GM23338 (cell line): ENCODE results near the gene STEAP1. TPM values are rescaled to one million over a fixed set of nuclear protein-coding genes. Genes with fewer than 3 reads are reported as not detected.

Experiments
- ATAC-seq: fragments of 200-7000 bp; cut with Tn5 transposase; 3 replicates; pipeline ENCODE4 v1.9.1; 2020
- DNase-seq: peaks from one replicate; pipeline ENCODE4 v3.0.0-alpha.2; 2015; ENCODE audit warnings: low spot score
- H2AFZ ChIP-seq: fragments of 200-600 bp; sonication (generic); 2 replicates; pipeline ENCODE4 v1.8.0; 2016; ENCODE audit warnings: antibody characterized with exemption, mild to moderate bottlenecking, moderate library complexity
- H3F3A ChIP-seq: fragments of 200-600 bp; sonication (generic); replicated peaks from 2 replicates; pipeline ENCODE4 v1.8.0; 2017; ENCODE audit warnings: antibody characterized with exemption, mixed run types, low read depth
- H3K27ac ChIP-seq: fragments of 200-600 bp; sonication (generic); 2 replicates; pipeline ENCODE4 v1.6.1; 2016; ENCODE audit warnings: low read depth
- H3K27me3 ChIP-seq: fragments of 200-600 bp; sonication (generic); 2 replicates; pipeline ENCODE4 v1.8.0; 2016; ENCODE audit warnings: mild to moderate bottlenecking, mixed run types, moderate library complexity; ENCODE audit not compliant: insufficient read depth
- H3K36me3 ChIP-seq: fragments of 200-600 bp; sonication (generic); 2 replicates; pipeline ENCODE4 v1.8.0; 2016; ENCODE audit warnings: mild to moderate bottlenecking; ENCODE audit not compliant: insufficient read depth
- H3K4me1 ChIP-seq: fragments of 200-600 bp; sonication (generic); 2 replicates; pipeline ENCODE4 v1.8.0; 2016; ENCODE audit warnings: mild to moderate bottlenecking, moderate library complexity; ENCODE audit not compliant: insufficient read depth
- H3K4me2 ChIP-seq: fragments of 200-600 bp; sonication (generic); 2 replicates; pipeline ENCODE4 v1.7.1; 2017; ENCODE audit warnings: mixed run types
- H3K4me3 ChIP-seq: fragments of 200-600 bp; sonication (generic); 2 replicates; pipeline ENCODE4 v1.6.1; 2016; ENCODE audit warnings: mixed run types
- H3K79me2 ChIP-seq: fragments of 200-600 bp; sonication (generic); replicated peaks from 2 replicates; pipeline ENCODE4 v1.8.0; 2017; ENCODE audit warnings: mild to moderate bottlenecking; ENCODE audit not compliant: insufficient read depth
- H3K9me2 ChIP-seq: fragments of 200-600 bp; sonication (generic); 2 replicates; pipeline ENCODE4 v1.8.0; 2017; ENCODE audit not compliant: insufficient read depth
- H4K20me1 ChIP-seq: fragments of 200-600 bp; sonication (generic); replicated peaks from 2 replicates; pipeline ENCODE4 v1.8.0; 2017; ENCODE audit warnings: mild to moderate bottlenecking; ENCODE audit not compliant: insufficient read depth
- H3K27ac Mint-ChIP-seq: 2 replicates; pipeline ENCODE4 v1.8.0; 2020; ENCODE audit warnings: inconsistent platforms, mild to moderate bottlenecking, moderate library complexity, mixed read lengths
- H3K27me3 Mint-ChIP-seq: 3 replicates; pipeline ENCODE4 v1.8.0; 2022; ENCODE audit warnings: low read depth, mild to moderate bottlenecking, moderate library complexity, mixed read lengths, inconsistent platforms; ENCODE audit not compliant: insufficient read depth, poor library complexity
- H3K36me3 Mint-ChIP-seq: 3 replicates; pipeline ENCODE4 v1.8.0; 2021; ENCODE audit warnings: low read depth, mild to moderate bottlenecking, inconsistent platforms, moderate library complexity, mixed read lengths
- H3K4me1 Mint-ChIP-seq: 3 replicates; pipeline ENCODE4 v1.8.0; 2020; ENCODE audit warnings: mild to moderate bottlenecking, inconsistent platforms, mixed read lengths
- H3K4me3 Mint-ChIP-seq: 3 replicates; pipeline ENCODE4 v1.8.0; 2021; ENCODE audit warnings: moderate library complexity, mild to moderate bottlenecking, inconsistent platforms, mixed read lengths
- H3K9me3 Mint-ChIP-seq: 3 replicates; pipeline ENCODE4 v1.8.0; 2020; ENCODE audit warnings: moderate library complexity, mild to moderate bottlenecking, inconsistent platforms, mixed read lengths
- EZH2phosphoT487 ChIP-seq: fragments of 200-600 bp; sonication (generic); IDR thresholded peaks from one replicate; pipeline ENCODE4 v1.8.1; 2018; ENCODE audit warnings: antibody characterized with exemption; ENCODE audit not compliant: unreplicated experiment
- JUNB ChIP-seq: IDR thresholded peaks from one replicate; pipeline ENCODE4 v1.6.1; 2016; ENCODE audit warnings: antibody characterized with exemption; ENCODE audit not compliant: unreplicated experiment
- NANOG ChIP-seq: IDR thresholded peaks from 2 replicates; pipeline ENCODE4 v1.6.1; 2016; ENCODE audit warnings: antibody characterized with exemption, borderline replicate concordance
- STAT1 ChIP-seq: IDR thresholded peaks from one replicate; pipeline ENCODE4 v1.6.1; 2016; ENCODE audit warnings: antibody characterized with exemption; ENCODE audit not compliant: unreplicated experiment
- ZNF114 ChIP-seq: fragments of 250-450 bp; sonication (Bioruptor Pico); IDR thresholded peaks from 2 replicates; pipeline ENCODE4 v1.5.0; 2020; ENCODE audit warnings: mild to moderate bottlenecking, moderate library complexity
- polyA plus RNA-seq: library from polyadenylated mRNA; unstranded; fragments of >200 nt; fragmentation: Nextera tagmentation; extraction: Ambion mirVana; gene quantifications from 2 replicates; pipeline ENCODE4 v1.2.1, GENCODE V29; 2016
- total RNA-seq: library from RNA; depleted of rRNA; stranded (reverse); fragments of >200 nt; shearing (Covaris generic); gene quantifications from 2 replicates; pipeline ENCODE4 v1.2.3, GENCODE V29; 2014
- TF ChIP-seq, protein P1 (sequence below): IDR thresholded peaks from one replicate; pipeline ENCODE4 v1.6.1; 2018; ENCODE audit warnings: antibody characterized with exemption; ENCODE audit not compliant: unreplicated experiment
- TF ChIP-seq, protein P2 (sequence below), 2 experiments: fragments of 200-600 bp in 1 of 2; sonication (generic) in 1 of 2; conservative IDR thresholded peaks; 2 replicates each; pipeline versions ENCODE4 v1.5.1 to v1.6.1; 2016 to 2017; ENCODE audit warnings: antibody characterized with exemption in 2 of 2, low read depth in 2 of 2, mild to moderate bottlenecking in 2 of 2, moderate library complexity in 1 of 2
- TF ChIP-seq, protein P3 (sequence below): fragments of 250-450 bp; sonication (Bioruptor Pico); IDR thresholded peaks from 2 replicates; pipeline ENCODE4 v1.5.0; 2020; ENCODE audit warnings: mild to moderate bottlenecking, moderate library complexity

STEAP1 gene
- total and polyA plus RNA-seq, 2 experiments from 2014 or later = 14.7 to 14.9 TPM

DNA sequence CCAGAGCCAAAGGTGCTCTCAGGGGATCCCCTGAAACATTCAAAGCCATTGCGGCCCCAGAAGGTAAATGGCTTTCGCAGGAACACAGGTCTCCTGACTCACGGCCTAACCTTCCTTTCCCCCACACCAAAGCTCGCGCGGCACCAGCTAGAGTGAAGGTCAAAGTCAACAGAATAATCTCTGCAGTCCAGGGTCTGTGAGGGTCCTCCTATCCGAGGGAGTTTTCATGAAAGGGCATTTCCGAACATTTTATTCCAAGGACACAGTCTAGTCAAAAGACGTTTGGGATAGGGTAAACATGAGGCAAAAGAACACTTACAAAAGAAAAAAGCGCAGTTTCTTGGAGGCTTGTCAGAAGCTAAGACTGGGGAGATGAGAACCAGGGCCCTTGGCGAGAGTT is 56.7 kb downstream of the STEAP1 start:
- no peaks in the 10 kb centered on the region for H3K9me2 ChIP-seq
- Mint-ChIP-seq H3K27ac (peak overlapping the region; percentile 78), H3K4me3 (no peak overlapping the region; the same call in 2 of the 3 replicates), H3K9me3 (no peaks in the 10 kb centered on the region), H3K36me3 (no peaks in the 10 kb centered on the region), H3K4me1 (peaks cover 12% of the 10 kb centered on the region; the same call in 2 of the 3 replicates), H3K27me3 (peaks cover 6% of the 10 kb centered on the region)
- H3K4me3 ChIP-seq = peak overlapping the region; percentile 92
- no peaks in the 10 kb centered on the region for H3K36me3 ChIP-seq
- H3K79me2 ChIP-seq = peaks cover 31% of the 10 kb centered on the region
- TF ChIP-seq EZH2phosphoT487 = no peak
- no peak for TF ChIP-seq JUNB
- TF ChIP-seq, protein P1, sequence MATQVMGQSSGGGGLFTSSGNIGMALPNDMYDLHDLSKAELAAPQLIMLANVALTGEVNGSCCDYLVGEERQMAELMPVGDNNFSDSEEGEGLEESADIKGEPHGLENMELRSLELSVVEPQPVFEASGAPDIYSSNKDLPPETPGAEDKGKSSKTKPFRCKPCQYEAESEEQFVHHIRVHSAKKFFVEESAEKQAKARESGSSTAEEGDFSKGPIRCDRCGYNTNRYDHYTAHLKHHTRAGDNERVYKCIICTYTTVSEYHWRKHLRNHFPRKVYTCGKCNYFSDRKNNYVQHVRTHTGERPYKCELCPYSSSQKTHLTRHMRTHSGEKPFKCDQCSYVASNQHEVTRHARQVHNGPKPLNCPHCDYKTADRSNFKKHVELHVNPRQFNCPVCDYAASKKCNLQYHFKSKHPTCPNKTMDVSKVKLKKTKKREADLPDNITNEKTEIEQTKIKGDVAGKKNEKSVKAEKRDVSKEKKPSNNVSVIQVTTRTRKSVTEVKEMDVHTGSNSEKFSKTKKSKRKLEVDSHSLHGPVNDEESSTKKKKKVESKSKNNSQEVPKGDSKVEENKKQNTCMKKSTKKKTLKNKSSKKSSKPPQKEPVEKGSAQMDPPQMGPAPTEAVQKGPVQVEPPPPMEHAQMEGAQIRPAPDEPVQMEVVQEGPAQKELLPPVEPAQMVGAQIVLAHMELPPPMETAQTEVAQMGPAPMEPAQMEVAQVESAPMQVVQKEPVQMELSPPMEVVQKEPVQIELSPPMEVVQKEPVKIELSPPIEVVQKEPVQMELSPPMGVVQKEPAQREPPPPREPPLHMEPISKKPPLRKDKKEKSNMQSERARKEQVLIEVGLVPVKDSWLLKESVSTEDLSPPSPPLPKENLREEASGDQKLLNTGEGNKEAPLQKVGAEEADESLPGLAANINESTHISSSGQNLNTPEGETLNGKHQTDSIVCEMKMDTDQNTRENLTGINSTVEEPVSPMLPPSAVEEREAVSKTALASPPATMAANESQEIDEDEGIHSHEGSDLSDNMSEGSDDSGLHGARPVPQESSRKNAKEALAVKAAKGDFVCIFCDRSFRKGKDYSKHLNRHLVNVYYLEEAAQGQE = no peak
- TF ChIP-seq ZNF114 = no peak
- TF ChIP-seq, protein P2, sequence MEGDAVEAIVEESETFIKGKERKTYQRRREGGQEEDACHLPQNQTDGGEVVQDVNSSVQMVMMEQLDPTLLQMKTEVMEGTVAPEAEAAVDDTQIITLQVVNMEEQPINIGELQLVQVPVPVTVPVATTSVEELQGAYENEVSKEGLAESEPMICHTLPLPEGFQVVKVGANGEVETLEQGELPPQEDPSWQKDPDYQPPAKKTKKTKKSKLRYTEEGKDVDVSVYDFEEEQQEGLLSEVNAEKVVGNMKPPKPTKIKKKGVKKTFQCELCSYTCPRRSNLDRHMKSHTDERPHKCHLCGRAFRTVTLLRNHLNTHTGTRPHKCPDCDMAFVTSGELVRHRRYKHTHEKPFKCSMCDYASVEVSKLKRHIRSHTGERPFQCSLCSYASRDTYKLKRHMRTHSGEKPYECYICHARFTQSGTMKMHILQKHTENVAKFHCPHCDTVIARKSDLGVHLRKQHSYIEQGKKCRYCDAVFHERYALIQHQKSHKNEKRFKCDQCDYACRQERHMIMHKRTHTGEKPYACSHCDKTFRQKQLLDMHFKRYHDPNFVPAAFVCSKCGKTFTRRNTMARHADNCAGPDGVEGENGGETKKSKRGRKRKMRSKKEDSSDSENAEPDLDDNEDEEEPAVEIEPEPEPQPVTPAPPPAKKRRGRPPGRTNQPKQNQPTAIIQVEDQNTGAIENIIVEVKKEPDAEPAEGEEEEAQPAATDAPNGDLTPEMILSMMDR (conservative IDR thresholded peaks at IDR 0.05; ENCODE audit: low read depth in 2 of 2) = no peak
- TF ChIP-seq NANOG = no peak
- no peak for TF ChIP-seq STAT1
- TF ChIP-seq, protein P3, sequence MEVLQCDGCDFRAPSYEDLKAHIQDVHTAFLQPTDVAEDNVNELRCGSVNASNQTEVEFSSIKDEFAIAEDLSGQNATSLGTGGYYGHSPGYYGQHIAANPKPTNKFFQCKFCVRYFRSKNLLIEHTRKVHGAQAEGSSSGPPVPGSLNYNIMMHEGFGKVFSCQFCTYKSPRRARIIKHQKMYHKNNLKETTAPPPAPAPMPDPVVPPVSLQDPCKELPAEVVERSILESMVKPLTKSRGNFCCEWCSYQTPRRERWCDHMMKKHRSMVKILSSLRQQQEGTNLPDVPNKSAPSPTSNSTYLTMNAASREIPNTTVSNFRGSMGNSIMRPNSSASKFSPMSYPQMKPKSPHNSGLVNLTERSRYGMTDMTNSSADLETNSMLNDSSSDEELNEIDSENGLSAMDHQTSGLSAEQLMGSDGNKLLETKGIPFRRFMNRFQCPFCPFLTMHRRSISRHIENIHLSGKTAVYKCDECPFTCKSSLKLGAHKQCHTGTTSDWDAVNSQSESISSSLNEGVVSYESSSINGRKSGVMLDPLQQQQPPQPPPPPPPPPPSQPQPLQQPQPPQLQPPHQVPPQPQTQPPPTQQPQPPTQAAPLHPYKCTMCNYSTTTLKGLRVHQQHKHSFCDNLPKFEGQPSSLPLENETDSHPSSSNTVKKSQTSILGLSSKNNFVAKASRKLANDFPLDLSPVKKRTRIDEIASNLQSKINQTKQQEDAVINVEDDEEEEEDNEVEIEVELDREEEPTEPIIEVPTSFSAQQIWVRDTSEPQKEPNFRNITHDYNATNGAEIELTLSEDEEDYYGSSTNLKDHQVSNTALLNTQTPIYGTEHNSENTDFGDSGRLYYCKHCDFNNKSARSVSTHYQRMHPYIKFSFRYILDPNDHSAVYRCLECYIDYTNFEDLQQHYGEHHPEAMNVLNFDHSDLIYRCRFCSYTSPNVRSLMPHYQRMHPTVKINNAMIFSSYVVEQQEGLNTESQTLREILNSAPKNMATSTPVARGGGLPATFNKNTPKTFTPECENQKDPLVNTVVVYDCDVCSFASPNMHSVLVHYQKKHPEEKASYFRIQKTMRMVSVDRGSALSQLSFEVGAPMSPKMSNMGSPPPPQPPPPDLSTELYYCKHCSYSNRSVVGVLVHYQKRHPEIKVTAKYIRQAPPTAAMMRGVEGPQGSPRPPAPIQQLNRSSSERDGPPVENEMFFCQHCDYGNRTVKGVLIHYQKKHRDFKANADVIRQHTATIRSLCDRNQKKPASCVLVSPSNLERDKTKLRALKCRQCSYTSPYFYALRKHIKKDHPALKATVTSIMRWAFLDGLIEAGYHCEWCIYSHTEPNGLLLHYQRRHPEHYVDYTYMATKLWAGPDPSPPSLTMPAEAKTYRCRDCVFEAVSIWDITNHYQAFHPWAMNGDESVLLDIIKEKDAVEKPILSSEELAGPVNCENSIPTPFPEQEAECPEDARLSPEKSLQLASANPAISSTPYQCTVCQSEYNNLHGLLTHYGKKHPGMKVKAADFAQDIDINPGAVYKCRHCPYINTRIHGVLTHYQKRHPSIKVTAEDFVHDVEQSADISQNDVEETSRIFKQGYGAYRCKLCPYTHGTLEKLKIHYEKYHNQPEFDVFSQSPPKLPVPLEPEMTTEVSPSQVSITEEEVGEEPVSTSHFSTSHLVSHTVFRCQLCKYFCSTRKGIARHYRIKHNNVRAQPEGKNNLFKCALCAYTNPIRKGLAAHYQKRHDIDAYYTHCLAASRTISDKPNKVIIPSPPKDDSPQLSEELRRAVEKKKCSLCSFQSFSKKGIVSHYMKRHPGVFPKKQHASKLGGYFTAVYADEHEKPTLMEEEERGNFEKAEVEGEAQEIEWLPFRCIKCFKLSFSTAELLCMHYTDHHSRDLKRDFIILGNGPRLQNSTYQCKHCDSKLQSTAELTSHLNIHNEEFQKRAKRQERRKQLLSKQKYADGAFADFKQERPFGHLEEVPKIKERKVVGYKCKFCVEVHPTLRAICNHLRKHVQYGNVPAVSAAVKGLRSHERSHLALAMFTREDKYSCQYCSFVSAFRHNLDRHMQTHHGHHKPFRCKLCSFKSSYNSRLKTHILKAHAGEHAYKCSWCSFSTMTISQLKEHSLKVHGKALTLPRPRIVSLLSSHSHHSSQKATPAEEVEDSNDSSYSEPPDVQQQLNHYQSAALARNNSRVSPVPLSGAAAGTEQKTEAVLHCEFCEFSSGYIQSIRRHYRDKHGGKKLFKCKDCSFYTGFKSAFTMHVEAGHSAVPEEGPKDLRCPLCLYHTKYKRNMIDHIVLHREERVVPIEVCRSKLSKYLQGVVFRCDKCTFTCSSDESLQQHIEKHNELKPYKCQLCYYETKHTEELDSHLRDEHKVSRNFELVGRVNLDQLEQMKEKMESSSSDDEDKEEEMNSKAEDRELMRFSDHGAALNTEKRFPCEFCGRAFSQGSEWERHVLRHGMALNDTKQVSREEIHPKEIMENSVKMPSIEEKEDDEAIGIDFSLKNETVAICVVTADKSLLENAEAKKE (CRISPR knock-in tag) = no peak
- peak overlapping the region; percentile 88 for H3K27ac ChIP-seq
- DNase-seq (peak; percentile 34), ATAC-seq (peak; percentile 10)
- no peaks in the 10 kb centered on the region for H3K27me3 ChIP-seq
- H3K4me2 ChIP-seq = peak overlapping the region; percentile 95
- H2AFZ ChIP-seq = peak overlapping the region; percentile 100
- no peaks in the 10 kb centered on the region for H4K20me1 ChIP-seq
- no peaks in the 10 kb centered on the region; the same call in 1 of the 2 replicates for H3F3A ChIP-seq
- peaks cover 38% of the 10 kb centered on the region for H3K4me1 ChIP-seq
